ENCODE measurements around the gene CCDC50. TPM values are rescaled to one million over a fixed set of nuclear protein-coding genes. Genes with fewer than 3 reads are reported as not detected.

Gene CCDC50
- total and polyA plus RNA-seq, 10 of the 15 experiments (the other 5 are each of a cell fraction or from before 2014, with no cell fraction given) = 46.7 to 150 (median 125) TPM

DNA sequence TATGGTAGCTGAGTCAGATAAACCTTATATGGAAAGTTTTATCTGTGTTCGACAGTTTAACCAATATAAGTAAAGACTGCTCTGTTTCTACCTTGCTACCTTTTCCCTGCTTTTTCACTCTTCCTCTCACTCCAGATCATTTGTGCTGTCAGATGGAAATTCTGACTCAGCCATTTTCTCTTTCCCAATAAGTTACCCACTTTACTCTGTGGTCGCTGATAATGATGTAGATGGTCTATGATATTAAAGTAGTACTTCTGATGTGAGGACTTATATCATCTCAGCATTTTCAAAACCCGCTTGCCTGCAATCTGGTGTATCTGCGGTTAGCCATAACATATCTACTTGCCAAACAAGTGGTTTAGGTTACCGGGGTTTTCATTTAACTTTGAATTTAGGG is 16.1 kb downstream of the CCDC50 start:
- POLR2A ChIA-PET = interaction anchor here (0.9 to 1.6 kb wide), 4 partner anchors 9 to 51 kb away, joined by 3 to 5 read pairs (median 4); no protein-coding TSS in a partner anchor
- Histone ChIP-seq H3K4me2 (ENCODE audit: control insufficient read depth, insufficient read depth) (no peak overlapping the region), H3K4me3 (no peak overlapping the region), H4K20me1 (ENCODE audit: control insufficient read depth, insufficient read depth) (no peaks in the 10 kb centered on the region; the same call in 1 of the 2 replicates), H3K36me3 (ENCODE audit: control insufficient read depth in 2 of 2, insufficient read depth in 2 of 2, low read length in 1 of 2) (no peaks in the 10 kb centered on the region), H3K27ac (ENCODE audit: control insufficient read depth, insufficient read depth) (no peak overlapping the region), H3K79me2 (ENCODE audit: control insufficient read depth, insufficient read depth, low read length) (peaks cover 35% of the 10 kb centered on the region), H2AFZ (ENCODE audit: control insufficient read depth, low read depth, low read length) (no peak overlapping the region), H3K27me3 (replicated peaks in 1 of 2; ENCODE audit: control insufficient read depth in 2 of 2, insufficient read depth in 2 of 2, low read length in 1 of 2) (no peaks in the 10 kb centered on the region), H3K9me3 (replicated peaks; ENCODE audit: control insufficient read depth, insufficient read depth, low read length) (no peaks in the 10 kb centered on the region), H3K4me1 (ENCODE audit: control insufficient read depth, insufficient read depth, low read length) (no peaks in the 10 kb centered on the region; the same call in 1 of the 2 replicates), H3K9ac (ENCODE audit: control insufficient read depth, insufficient read depth, low read length) (no peak overlapping the region)
- RAD21 ChIA-PET (ENCODE audit: unreplicated experiment) = interaction anchor here (1.0 to 1.3 kb wide), 4 partner anchors 9 to 75 kb away, joined by 3 to 6 read pairs (median 3); no protein-coding TSS in a partner anchor
- CTCF ChIA-PET = interaction anchor here (0.7 to 1.9 kb wide), 4 partner anchors 10 to 45 kb away, joined by 3 to 7 read pairs (median 4); no protein-coding TSS in a partner anchor
- intact Hi-C loops (cut with micrococcal nuclease; ENCODE audit: unreplicated experiment) = no loop called here
- 90% methylated on average over 5 of the region's 5 CpGs for WGBS (ENCODE audit: insufficient coverage, insufficient replicate concordance, low lambda C conversion rate, missing lambda C conversion rate)
- in situ Hi-C loops (cut with MboI) = no loop called here
- DNase-seq (ENCODE audit: low read depth, low spot score) (no peak), ATAC-seq (no peak), FAIRE-seq (no peak)
- BruUV-seq (replicated peaks) = no TSS peak
- SMC1A ChIA-PET (ENCODE audit: uncharacterized antibody, unreplicated experiment) = interaction anchor here (0.9 to 2.2 kb wide), 10 partner anchors 8 to 102 kb away, joined by 3 to 10 read pairs (median 6); no protein-coding TSS in a partner anchor
- no peak for TF ChIP-seq ZNF24 (IDR thresholded peaks at IDR 0.05)
- no peak for TF ChIP-seq YBX1 (IDR thresholded peaks at IDR 0.05)
- no peak for TF ChIP-seq CBX3 (IDR thresholded peaks at IDR 0.05; ENCODE audit: borderline replicate concordance, low read depth)
- TF ChIP-seq RAD21 (IDR thresholded peaks at IDR 0.05; ENCODE audit: insufficient read depth, low read depth, low read length) = no peak
- TF ChIP-seq SUZ12 (IDR thresholded peaks at IDR 0.05; ENCODE audit: unreplicated experiment) = no peak
- TF ChIP-seq, protein P1, sequence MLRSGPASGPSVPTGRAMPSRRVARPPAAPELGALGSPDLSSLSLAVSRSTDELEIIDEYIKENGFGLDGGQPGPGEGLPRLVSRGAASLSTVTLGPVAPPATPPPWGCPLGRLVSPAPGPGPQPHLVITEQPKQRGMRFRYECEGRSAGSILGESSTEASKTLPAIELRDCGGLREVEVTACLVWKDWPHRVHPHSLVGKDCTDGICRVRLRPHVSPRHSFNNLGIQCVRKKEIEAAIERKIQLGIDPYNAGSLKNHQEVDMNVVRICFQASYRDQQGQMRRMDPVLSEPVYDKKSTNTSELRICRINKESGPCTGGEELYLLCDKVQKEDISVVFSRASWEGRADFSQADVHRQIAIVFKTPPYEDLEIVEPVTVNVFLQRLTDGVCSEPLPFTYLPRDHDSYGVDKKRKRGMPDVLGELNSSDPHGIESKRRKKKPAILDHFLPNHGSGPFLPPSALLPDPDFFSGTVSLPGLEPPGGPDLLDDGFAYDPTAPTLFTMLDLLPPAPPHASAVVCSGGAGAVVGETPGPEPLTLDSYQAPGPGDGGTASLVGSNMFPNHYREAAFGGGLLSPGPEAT (IDR thresholded peaks at IDR 0.05; ENCODE audit: low read depth) = no peak
- no peak for TF ChIP-seq POU2F2 (IDR thresholded peaks at IDR 0.05; ENCODE audit: borderline replicate concordance, low read depth, low read length)
- no peak for TF ChIP-seq CTCF (IDR thresholded peaks at IDR 0.05 in 2 of 3, conservative IDR thresholded peaks at IDR 0.05 in 1 of 3; ENCODE audit: control insufficient read depth in 2 of 3, extremely low read depth in 1 of 3, insufficient read depth in 1 of 3, low read depth in 3 of 3, low read length in 3 of 3)
- no peak for TF ChIP-seq SRF (IDR thresholded peaks at IDR 0.05; ENCODE audit: low read depth in 2 of 2, low read length in 2 of 2)

Data from GM12878 (cell line).